Transverse colon (tissue), 4 donors: Measurements from ENCODE around the gene CSRP3. TPM values are rescaled to one million over a fixed set of nuclear protein-coding genes. Genes with fewer than 3 reads are reported as not detected.

Source experiments
- DNase-seq: peaks from one replicate; pipeline ENCODE4 v3.0.0-alpha.2; 2019
- H3K27ac ChIP-seq, 4 donors: fragments of 200-600 bp; sonication (generic); 2 replicates each; pipeline ENCODE4 v1.5.1; 2016 to 2018; ENCODE audit warnings: inconsistent platforms in 4 of 4
- H3K27me3 ChIP-seq: fragments of 200-600 bp; sonication (generic); 2 replicates; pipeline ENCODE4 v1.5.1; 2017; ENCODE audit warnings: inconsistent platforms
- H3K36me3 ChIP-seq, 4 donors: fragments of 200-600 bp; sonication (generic); 2 replicates each; pipeline ENCODE4 v1.5.1; 2017 to 2019; ENCODE audit warnings: inconsistent platforms in 4 of 4
- H3K4me1 ChIP-seq, 4 donors: fragments of 200-600 bp; sonication (generic); 2 replicates each; pipeline ENCODE4 v1.5.1; 2017 to 2020; ENCODE audit warnings: inconsistent platforms in 4 of 4
- H3K4me3 ChIP-seq, 4 donors: fragments of 200-600 bp; sonication (generic); 1 replicate in 1 of 4; 2 replicates in 3 of 4; pipeline versions ENCODE4 v1.5.1 to v1.6.1; 2017 to 2019; ENCODE audit warnings: inconsistent platforms in 4 of 4
- H3K9me3 ChIP-seq, 2 donors: fragments of 200-600 bp; sonication (generic); 2 replicates each; pipeline ENCODE4 v1.5.1; 2017 to 2019; ENCODE audit warnings: inconsistent platforms in 2 of 2
- EP300 ChIP-seq: sonication (generic); formaldehyde crosslinking; IDR thresholded peaks from one replicate; pipeline ENCODE4 v1.6.1; 2017; ENCODE audit warnings: antibody characterized with exemption, low read depth
- POLR2A ChIP-seq: fragments of 450-650 bp; IDR thresholded peaks from one replicate; pipeline ENCODE4 v1.6.1; 2016; ENCODE audit warnings: antibody characterized with exemption, mild to moderate bottlenecking, moderate library complexity
- POLR2AphosphoS5 ChIP-seq, 3 donors: sonication (generic); formaldehyde crosslinking; IDR thresholded peaks; one replicate each; pipeline ENCODE4 v1.6.1; 2016; ENCODE audit warnings: antibody characterized with exemption in 3 of 3
- WGBS, 2 donors: methylation state at CpG; one replicate each; pipeline ENCODE4 v1.1.5; 2018; ENCODE audit warnings: low coverage in 1 of 2; 5-methylcytosine and 5-hydroxymethylcytosine counted together
- in situ Hi-C, 4 donors: fragments of 200-750 bp; cut with MboI; loops; one replicate each; pipeline versions ENCODE4 v1.15.0 to v1.15.1; 2017; ENCODE audit warnings: low sequenced_read_pairs in 3 of 4, low pct_ligation_motif_present in 1 of 4, low pct_unique_long_range_greater_than_20kb in 1 of 4
- intact Hi-C: fragments of 100-400 bp; cut with DNase I; formaldehyde crosslinking; loops from one replicate; pipeline ENCODE4 v1.15.1; 2023; ENCODE audit warnings: low total_unique reads
- total RNA-seq, 4 donors: library from RNA; depleted of rRNA; stranded (reverse); fragments of >200 nt; gene quantifications; one replicate each; pipeline ENCODE4 v1.1.0, GENCODE V29; 2016
- TF ChIP-seq, protein P1 (sequence below), 5 experiments: fragments of 200-600 bp in 3 of 5; fragments of 450-650 bp in 2 of 5; sonication (generic) in 3 of 5; IDR thresholded peaks; 1 replicate in 2 of 5; 2 replicates in 3 of 5; pipeline ENCODE4 v1.5.1; 2016 to 2017; ENCODE audit warnings: antibody characterized with exemption in 5 of 5, inconsistent platforms in 3 of 5, mild to moderate bottlenecking in 2 of 5, moderate library complexity in 1 of 5

Gene CSRP3
- total RNA-seq, 4 donors from 2014 or later, result not detected

DNA sequence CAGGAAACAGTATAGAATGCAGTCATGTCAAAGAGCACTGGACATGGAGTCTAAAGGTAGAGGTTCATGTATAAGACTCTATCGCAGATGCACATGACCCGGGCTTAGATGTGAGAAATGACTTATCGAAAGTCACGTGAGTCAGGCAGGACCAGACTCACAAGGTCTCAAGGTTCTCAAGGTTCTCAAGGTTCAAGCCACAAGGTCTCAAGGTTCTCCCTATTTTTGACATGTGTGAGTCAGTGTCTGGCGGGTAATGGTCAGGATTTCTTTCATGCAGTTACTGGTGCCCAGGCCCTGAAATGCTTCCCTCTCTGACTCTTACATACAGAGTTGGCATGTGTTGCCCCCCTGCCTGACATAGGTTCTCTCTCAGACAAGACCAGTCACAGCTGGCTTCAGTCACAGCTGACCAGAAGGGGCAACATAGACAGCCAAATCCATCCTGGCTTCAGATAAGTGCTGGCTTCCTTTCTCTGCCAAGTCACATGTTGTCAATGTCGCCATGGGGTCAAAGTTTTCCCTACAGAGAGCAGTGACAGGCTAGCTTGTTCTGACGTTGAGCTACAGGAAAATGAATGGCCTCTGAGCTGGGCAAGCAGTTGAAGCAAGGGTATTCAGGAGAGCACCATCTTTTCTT, 10.1 kb downstream of the CSRP3 start:
- Histone ChIP-seq H3K4me3 (no peak overlapping the region), H3K27ac (no peak overlapping the region), H3K27me3 (no peaks in the 10 kb centered on the region), H3K4me1 (peaks cover 0 to 5% (median 0%) of the 10 kb centered on the region in 4 donors), H3K36me3 (no peaks in the 10 kb centered on the region), H3K9me3 (no peaks in the 10 kb centered on the region)
- in situ Hi-C loops (no loop called here), intact Hi-C loops (no loop called here)
- WGBS, 2 donors, result 72 to 100% methylated on average over 1 to 7 of the region's 7 CpGs
- DNase-seq, result peak; percentile 13
- TF ChIP-seq EP300, result no peak

DNA sequence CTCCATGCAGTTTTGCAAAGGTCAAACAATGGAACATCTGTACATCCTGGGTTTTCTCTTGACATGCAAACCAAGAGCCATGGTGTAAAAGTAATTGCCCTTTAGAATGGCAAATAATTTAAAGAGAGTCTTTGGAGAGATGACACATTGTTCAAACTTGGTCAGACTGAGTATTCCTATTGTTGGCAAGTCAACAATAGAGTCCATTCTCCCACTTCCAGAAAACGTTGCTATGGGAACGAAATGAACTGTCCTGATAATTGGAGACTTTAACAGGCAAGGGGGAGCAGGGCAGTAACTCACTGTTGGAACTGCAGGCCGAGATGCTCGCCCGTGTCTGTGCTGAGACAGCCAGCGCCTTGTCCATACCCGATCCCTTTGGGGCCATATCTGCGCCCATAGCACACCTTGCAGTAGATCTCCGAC, 13.9 kb downstream of the CSRP3 start:
- DNase-seq, result no peak
- no peaks in the 10 kb centered on the region for H3K36me3 ChIP-seq
- H3K27ac ChIP-seq, result no peak overlapping the region
- no peaks in the 10 kb centered on the region for H3K27me3 ChIP-seq
- TF ChIP-seq, protein P1, sequence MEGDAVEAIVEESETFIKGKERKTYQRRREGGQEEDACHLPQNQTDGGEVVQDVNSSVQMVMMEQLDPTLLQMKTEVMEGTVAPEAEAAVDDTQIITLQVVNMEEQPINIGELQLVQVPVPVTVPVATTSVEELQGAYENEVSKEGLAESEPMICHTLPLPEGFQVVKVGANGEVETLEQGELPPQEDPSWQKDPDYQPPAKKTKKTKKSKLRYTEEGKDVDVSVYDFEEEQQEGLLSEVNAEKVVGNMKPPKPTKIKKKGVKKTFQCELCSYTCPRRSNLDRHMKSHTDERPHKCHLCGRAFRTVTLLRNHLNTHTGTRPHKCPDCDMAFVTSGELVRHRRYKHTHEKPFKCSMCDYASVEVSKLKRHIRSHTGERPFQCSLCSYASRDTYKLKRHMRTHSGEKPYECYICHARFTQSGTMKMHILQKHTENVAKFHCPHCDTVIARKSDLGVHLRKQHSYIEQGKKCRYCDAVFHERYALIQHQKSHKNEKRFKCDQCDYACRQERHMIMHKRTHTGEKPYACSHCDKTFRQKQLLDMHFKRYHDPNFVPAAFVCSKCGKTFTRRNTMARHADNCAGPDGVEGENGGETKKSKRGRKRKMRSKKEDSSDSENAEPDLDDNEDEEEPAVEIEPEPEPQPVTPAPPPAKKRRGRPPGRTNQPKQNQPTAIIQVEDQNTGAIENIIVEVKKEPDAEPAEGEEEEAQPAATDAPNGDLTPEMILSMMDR (IDR thresholded peaks at IDR 0.05), result no peak
- TF ChIP-seq POLR2A (no peak), EP300 (no peak), POLR2AphosphoS5 (IDR thresholded peaks at IDR 0.05) (no peak)
- H3K4me1 ChIP-seq, result no peaks in the 10 kb centered on the region
- H3K4me3 ChIP-seq, result no peak overlapping the region
- no peaks in the 10 kb centered on the region for H3K9me3 ChIP-seq
- intact Hi-C loops (no loop called here), in situ Hi-C loops (no loop called here)
- WGBS, 2 donors, result 83% methylated on average over 9 of the region's 9 CpGs; no CpG with 5 or more reads in 1 of the 2 donors

DNA sequence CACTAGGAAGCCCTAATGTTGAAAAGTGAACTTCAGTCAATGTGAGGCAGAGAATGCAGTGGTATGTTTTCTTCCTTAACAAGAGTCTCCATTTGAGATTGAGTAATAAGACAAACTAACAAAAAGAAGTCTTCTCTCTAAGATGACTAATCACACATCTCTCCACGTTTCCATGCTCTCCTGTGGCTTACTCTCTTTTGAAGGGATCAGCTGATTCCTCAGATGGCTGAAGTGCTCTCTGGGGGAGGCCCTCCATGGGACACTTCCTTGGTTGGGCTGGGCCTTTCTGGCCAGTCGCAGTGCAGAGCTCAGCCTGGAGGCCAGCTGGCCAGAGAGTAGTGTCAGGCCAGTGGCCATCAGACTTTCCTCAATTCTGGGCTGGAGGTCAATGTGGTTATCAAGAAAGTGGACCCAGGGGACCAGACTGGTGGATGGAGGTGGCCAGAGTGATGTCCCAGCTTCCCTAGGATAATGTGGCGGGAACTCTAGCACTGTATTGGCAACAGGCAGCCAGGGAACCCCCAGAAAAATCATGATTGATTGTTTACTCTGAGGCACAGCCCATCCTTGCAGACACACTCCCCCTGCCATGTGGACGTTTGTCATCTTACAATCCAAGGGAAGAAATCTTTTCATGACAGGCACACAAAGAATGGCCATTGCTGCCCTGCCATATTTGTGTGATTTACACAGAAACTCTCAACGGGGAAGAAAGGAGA, 14.5 kb downstream of the CSRP3 start:
- Histone ChIP-seq H3K36me3 (no peaks in the 10 kb centered on the region), H3K27me3 (no peaks in the 10 kb centered on the region), H3K4me3 (no peak overlapping the region), H3K9me3 (no peaks in the 10 kb centered on the region), H3K4me1 (no peaks in the 10 kb centered on the region), H3K27ac (no peak overlapping the region)
- 58 to 64% methylated on average over 2 to 5 of the region's 5 CpGs for WGBS, 2 donors
- TF ChIP-seq, protein P1 (IDR thresholded peaks at IDR 0.05), result no peak
- TF ChIP-seq EP300 (no peak), POLR2A (no peak), POLR2AphosphoS5 (IDR thresholded peaks at IDR 0.05) (no peak)
- no peak for DNase-seq
- intact Hi-C loops (no loop called here), in situ Hi-C loops (no loop called here)

DNA sequence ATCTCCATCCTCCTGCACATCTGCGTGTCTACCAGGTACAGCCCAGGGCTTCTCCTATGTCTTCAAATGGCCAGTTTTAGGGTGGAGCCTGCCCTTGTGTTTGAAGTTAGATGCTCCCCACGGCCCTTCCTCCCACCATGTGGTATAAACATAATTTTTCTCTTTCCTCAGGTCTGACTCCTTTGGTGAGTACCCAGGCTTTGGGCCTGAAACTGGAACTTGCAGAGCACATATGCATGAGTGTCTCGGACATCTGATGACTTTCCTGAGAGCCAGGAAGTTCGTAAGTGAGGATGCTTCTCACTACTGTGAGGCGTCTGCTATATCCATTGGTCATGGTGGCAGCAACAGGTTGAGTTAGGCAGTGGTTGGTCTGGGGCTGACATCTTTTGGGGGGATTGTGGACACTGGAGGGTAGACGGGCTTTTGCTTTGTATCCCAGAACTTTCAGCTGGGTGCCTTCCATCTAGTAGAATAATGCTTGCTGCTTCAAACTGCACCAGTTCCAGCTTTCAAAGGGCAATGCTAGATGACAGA, 16.2 kb downstream of the CSRP3 start:
- Histone ChIP-seq H3K9me3 (no peaks in the 10 kb centered on the region), H3K4me3 (no peak overlapping the region), H3K4me1 (no peaks in the 10 kb centered on the region), H3K27ac (no peak overlapping the region), H3K36me3 (no peaks in the 10 kb centered on the region), H3K27me3 (no peaks in the 10 kb centered on the region)
- intact Hi-C loops (no loop called here), in situ Hi-C loops (no loop called here)
- TF ChIP-seq POLR2AphosphoS5 (IDR thresholded peaks at IDR 0.05) (no peak), POLR2A (no peak), EP300 (no peak)
- TF ChIP-seq, protein P1 (IDR thresholded peaks at IDR 0.05), result no peak
- no peak for DNase-seq
- 73 to 76% methylated on average over 2 to 6 of the region's 6 CpGs for WGBS, 2 donors
